Measurements from ENCODE around the gene CYSRT1. TPM values are rescaled to one million over a fixed set of nuclear protein-coding genes. Genes with fewer than 3 reads are reported as not detected.
A peak's percentile ranks its signal among the peaks of the same experiment; 100 is the strongest.

The CYSRT1 gene
- total RNA-seq, 1 experiment from 2014 or later = 1.7 TPM

DNA sequence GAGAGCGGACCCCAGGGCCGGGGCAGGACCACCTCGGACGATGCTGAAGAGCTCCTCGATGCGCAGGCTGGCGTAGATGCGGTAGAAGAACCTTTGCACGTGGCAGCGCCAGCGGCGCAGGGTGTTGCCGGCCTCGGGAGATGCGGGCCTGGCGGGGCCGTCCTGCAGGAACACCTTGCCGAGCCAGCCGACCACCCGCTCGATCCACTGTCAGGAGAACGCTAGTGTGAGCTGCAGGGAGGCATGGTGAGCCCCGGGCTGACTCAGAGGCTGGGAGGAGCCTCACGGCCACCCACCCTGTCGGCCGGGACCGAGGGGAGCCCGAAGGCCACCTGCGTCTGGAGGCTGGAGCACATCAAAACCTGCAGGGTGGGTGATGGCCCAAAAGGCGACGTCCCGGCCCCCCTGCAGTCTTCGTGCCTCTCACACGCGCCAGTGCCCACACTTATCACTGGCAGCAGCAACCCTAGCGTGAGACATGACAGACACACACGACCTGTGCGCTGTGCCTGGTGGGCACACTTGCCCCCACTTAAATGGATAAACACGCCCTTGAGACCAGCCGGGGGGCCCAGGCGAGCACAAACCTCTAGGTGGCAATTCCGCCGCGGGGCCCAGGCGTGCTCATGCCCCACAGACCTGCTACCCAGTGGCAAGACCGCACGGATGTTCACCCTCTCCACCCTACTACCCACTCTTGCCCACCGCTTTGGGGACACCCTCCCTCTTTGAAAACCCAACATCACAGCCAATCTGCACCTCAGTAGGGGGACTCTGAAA is 39.9 kb upstream of the CYSRT1 start:
- intact Hi-C loops (cut with micrococcal nuclease; ENCODE audit: unreplicated experiment) = no loop called here
- Mint-ChIP-seq H3K27me3 (ENCODE audit: insufficient read depth, unreplicated experiment) (no peaks in the 10 kb centered on the region), H3K36me3 (ENCODE audit: insufficient read depth, unreplicated experiment) (peaks cover 43% of the 10 kb centered on the region), H3K4me3 (ENCODE audit: unreplicated experiment) (no peak overlapping the region), H3K27ac (ENCODE audit: unreplicated experiment) (no peak overlapping the region), H3K4me1 (ENCODE audit: low read depth, unreplicated experiment) (peaks cover 13% of the 10 kb centered on the region), H3K9me3 (ENCODE audit: unreplicated experiment) (no peaks in the 10 kb centered on the region)
- POLR2A ChIA-PET = no interaction called here
- Histone ChIP-seq H3K4me3 (ENCODE audit: low read depth, low read length) (no peak overlapping the region), H3K36me3 (ENCODE audit: control insufficient read depth, insufficient read depth, low read length) (peaks cover 2% of the 10 kb centered on the region), H3K9me3 (no peaks in the 10 kb centered on the region), H3K27me3 (replicated peaks; ENCODE audit: control insufficient read depth, insufficient read depth, low read length) (no peaks in the 10 kb centered on the region), H3K4me1 (peaks cover 14% of the 10 kb centered on the region)
- DNase-seq = no peak
- CTCF ChIA-PET = no interaction called here
- TF ChIP-seq CTCF (IDR thresholded peaks at IDR 0.05; ENCODE audit: insufficient read depth in 1 of 2, low read depth in 1 of 2, low read length in 1 of 2, severe bottlenecking in 1 of 2, unreplicated experiment in 1 of 2) = no peak
- no TSS peak for BruUV-seq (replicated peaks)

- Mint-ChIP-seq H3K36me3 (ENCODE audit: insufficient read depth, unreplicated experiment) (peaks cover 51% of the 10 kb centered on the region), H3K4me1 (ENCODE audit: low read depth, unreplicated experiment) (peaks cover 19% of the 10 kb centered on the region), H3K27me3 (ENCODE audit: insufficient read depth, unreplicated experiment) (no peaks in the 10 kb centered on the region), H3K27ac (ENCODE audit: unreplicated experiment) (no peak overlapping the region), H3K4me3 (ENCODE audit: unreplicated experiment) (no peak overlapping the region), H3K9me3 (ENCODE audit: unreplicated experiment) (no peaks in the 10 kb centered on the region)
- intact Hi-C loops (cut with micrococcal nuclease; ENCODE audit: unreplicated experiment) = no loop called here
- no peak for DNase-seq
- H3K27me3 ChIP-seq (replicated peaks; ENCODE audit: control insufficient read depth, insufficient read depth, low read length) = no peaks in the 10 kb centered on the region
- no TSS peak for BruUV-seq (replicated peaks)
- no peak overlapping the region for H3K4me3 ChIP-seq (ENCODE audit: low read depth, low read length)
- TF ChIP-seq CTCF (IDR thresholded peaks at IDR 0.05; ENCODE audit: insufficient read depth in 1 of 2, low read depth in 1 of 2, low read length in 1 of 2, severe bottlenecking in 1 of 2, unreplicated experiment in 1 of 2) = no peak
- H3K9me3 ChIP-seq = no peaks in the 10 kb centered on the region
- ChIA-PET CTCF (no interaction called here), POLR2A (no interaction called here)
- peaks cover 16% of the 10 kb centered on the region for H3K4me1 ChIP-seq
- peaks cover 2% of the 10 kb centered on the region for H3K36me3 ChIP-seq (ENCODE audit: control insufficient read depth, insufficient read depth, low read length)
Measured at GRCh38 chr9:137185921-137186320, 39.1 kb upstream of the CYSRT1 start.

DNA sequence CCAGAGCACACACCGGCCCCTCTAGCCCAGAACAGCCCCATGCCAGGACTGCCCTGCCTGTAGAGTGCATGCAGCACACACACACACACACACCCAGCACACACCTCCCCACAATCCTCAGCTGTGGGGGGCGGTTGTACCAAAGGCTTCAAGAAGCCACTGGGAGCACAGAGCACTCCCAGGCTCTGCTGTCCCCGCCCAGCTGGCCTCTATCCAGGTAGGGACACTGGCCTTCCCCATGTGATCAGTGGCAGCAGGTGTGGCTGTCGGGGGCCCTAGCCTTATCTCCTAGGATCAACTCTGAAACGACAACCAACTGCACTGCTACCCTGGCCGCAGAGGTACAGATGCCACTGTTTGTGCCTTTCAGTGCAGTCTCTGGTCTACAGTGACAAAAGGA is 38.6 kb upstream of the CYSRT1 start:
- H3K4me3 Mint-ChIP-seq (ENCODE audit: unreplicated experiment) = peak overlapping the region; percentile 98
- peaks cover 20% of the 10 kb centered on the region for H3K4me1 Mint-ChIP-seq (ENCODE audit: low read depth, unreplicated experiment)
- Histone ChIP-seq H3K27me3 (replicated peaks; ENCODE audit: control insufficient read depth, insufficient read depth, low read length) (no peaks in the 10 kb centered on the region), H3K4me3 (ENCODE audit: low read depth, low read length) (no peak overlapping the region), H3K9me3 (no peaks in the 10 kb centered on the region), H3K36me3 (ENCODE audit: control insufficient read depth, insufficient read depth, low read length) (peaks cover 5% of the 10 kb centered on the region), H3K4me1 (peaks cover 16% of the 10 kb centered on the region)
- no peak for DNase-seq
- H3K27ac Mint-ChIP-seq (ENCODE audit: unreplicated experiment) = no peak overlapping the region
- H3K36me3 Mint-ChIP-seq (ENCODE audit: insufficient read depth, unreplicated experiment) = peaks cover 56% of the 10 kb centered on the region
- ChIA-PET CTCF (no interaction called here), POLR2A (no interaction called here)
- TF ChIP-seq CTCF (IDR thresholded peaks at IDR 0.05; ENCODE audit: insufficient read depth in 1 of 2, low read depth in 1 of 2, low read length in 1 of 2, severe bottlenecking in 1 of 2, unreplicated experiment in 1 of 2) = no peak
- intact Hi-C loops (cut with micrococcal nuclease; ENCODE audit: unreplicated experiment) = no loop called here
- no TSS peak for BruUV-seq (replicated peaks)
- no peaks in the 10 kb centered on the region for H3K27me3 Mint-ChIP-seq (ENCODE audit: insufficient read depth, unreplicated experiment)
- no peaks in the 10 kb centered on the region for H3K9me3 Mint-ChIP-seq (ENCODE audit: unreplicated experiment)
